GM06990 (cell line): ENCODE measurements around the gene PHYHD1.

Source experiments
- DNase-seq: peaks from one replicate; pipeline ENCODE4 v3.0.0-alpha.2; 2011; ENCODE audit not compliant: insufficient read length; ENCODE audit errors: extremely low read depth
- H3K27me3 ChIP-seq: replicated peaks from 2 replicates; pipeline ENCODE4 v1.6.0; 2011; ENCODE audit warnings: low read length; ENCODE audit not compliant: control insufficient read depth, insufficient read depth
- H3K36me3 ChIP-seq: 2 replicates; pipeline ENCODE4 v1.5.1; 2011; ENCODE audit warnings: low read length; ENCODE audit not compliant: control insufficient read depth, insufficient read depth
- H3K4me3 ChIP-seq: replicated peaks from 2 replicates; pipeline ENCODE4 v1.5.1; 2011; ENCODE audit warnings: low read depth, mild to moderate bottlenecking, control low read depth, low read length
- CTCF ChIP-seq: IDR thresholded peaks from 2 replicates; pipeline ENCODE4 v1.5.1; 2011; ENCODE audit warnings: low read length, control low read depth, mild to moderate bottlenecking, inconsistent platforms; ENCODE audit not compliant: insufficient read depth, poor library complexity, severe bottlenecking

PHYHD1 gene

GRCh38 chr9:128885376-128885775, 35.4 kb upstream of the PHYHD1 start:
- H3K27me3 ChIP-seq = no peaks in the 10 kb centered on the region
- no peak overlapping the region for H3K4me3 ChIP-seq
- no peak for TF ChIP-seq CTCF
- H3K36me3 ChIP-seq = peaks cover 8% of the 10 kb centered on the region
- no peak for DNase-seq

DNA sequence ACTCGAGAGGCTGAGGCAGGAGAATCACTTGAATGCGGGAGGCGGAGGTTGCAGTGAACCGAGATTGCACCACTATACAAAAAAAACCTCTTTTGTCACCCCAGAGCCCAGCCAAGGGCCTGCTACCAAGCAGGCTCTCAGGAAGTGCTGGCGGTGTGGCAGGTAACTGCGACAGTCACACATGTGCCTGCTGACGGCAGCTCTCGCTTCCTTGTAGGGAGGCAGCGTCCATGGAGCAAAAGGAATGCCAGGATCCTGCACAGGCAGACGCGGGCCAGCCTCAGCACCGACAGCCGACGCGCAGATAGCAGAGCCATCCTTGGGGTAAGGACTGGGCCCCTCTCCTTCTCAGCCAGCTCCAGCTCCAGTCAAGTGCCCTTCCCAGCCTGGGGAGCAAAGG, 35.0 kb upstream of the PHYHD1 start:
- no peak for DNase-seq
- no peak overlapping the region for H3K4me3 ChIP-seq
- H3K36me3 ChIP-seq = peaks cover 8% of the 10 kb centered on the region
- no peak for TF ChIP-seq CTCF
- H3K27me3 ChIP-seq = no peaks in the 10 kb centered on the region

DNA sequence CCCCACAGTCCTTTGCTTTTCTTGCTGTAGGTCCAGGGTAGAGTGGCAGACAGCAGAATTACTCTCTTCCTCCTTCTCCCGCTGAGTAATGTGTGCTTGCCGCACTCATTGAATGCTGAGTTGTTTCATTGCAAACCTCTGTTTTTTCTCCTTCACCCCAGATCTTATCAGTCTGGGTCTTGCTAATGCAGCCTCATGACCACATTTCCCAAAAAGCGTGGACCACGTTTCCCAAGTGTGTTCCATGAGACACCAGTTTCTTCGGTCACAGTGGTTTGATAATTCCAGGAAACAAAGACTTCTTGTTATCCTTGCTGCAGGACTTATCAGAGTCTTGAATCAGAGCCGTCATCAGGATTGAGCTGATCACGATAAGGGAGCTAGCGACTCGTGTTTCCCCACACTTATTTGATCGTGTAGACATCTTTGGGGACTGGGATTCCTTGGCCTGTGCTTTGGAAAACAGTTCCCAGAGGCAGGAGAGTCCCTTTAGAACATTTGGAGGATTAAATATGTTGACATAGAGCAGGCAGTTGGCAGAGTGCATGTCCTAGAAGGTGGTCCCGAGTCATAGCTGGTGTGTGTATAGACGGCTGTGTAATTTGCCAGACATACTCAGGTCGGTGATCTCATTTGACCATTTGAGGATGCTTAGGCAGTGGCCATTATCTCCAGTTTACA, 34.4 kb upstream of the PHYHD1 start:
- Histone ChIP-seq H3K27me3 (no peaks in the 10 kb centered on the region), H3K36me3 (peaks cover 8% of the 10 kb centered on the region), H3K4me3 (no peak overlapping the region)
- DNase-seq = no peak
- no peak for TF ChIP-seq CTCF

- H3K4me3 ChIP-seq = no peak overlapping the region
- no peaks in the 10 kb centered on the region for H3K27me3 ChIP-seq
- H3K36me3 ChIP-seq = peaks cover 8% of the 10 kb centered on the region
- no peak for DNase-seq
- no peak for TF ChIP-seq CTCF
Measured at GRCh38 chr9:128887049-128887448, 33.7 kb upstream of the PHYHD1 start.

DNA sequence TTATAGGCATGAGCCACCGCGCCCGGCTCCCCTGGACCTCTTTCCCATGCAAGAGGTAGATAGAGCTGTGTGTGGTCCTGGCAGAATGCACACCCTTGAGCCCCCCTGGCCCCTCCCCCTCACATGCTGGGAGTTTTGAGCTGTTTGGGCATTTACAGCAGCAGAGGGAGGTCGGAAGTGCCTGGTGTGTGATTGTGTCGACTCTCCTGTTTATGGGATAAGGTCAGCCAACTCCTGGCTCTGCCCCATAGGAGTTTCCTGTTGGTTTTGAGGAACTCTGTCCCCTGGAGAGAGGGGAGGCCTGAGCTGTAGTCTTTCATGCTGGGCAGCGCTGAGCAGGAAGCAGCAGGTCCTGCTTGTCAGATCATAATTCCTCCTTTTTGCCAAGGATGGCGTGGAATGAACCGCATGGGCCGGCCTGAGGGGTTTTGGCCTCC, 32.9 kb upstream of the PHYHD1 start:
- no peak overlapping the region for H3K4me3 ChIP-seq
- no peak for TF ChIP-seq CTCF
- DNase-seq = no peak
- no peaks in the 10 kb centered on the region for H3K27me3 ChIP-seq
- peaks cover 12% of the 10 kb centered on the region for H3K36me3 ChIP-seq
